ENCODE data around the gene CREB3L1. TPM values are rescaled to one million over a fixed set of nuclear protein-coding genes. Genes with fewer than 3 reads are reported as not detected.
A peak's percentile ranks its signal among the peaks of the same experiment; 100 is the strongest.

Gene CREB3L1
- total and polyA plus RNA-seq, 2 experiments from 2014 or later = 8.5 to 10.4 TPM

GRCh38 chr11:46321757-46322156 lies 44.3 kb downstream of the CREB3L1 start (continued):
- TF ChIP-seq EZH2phosphoT487 (IDR thresholded peaks at IDR 0.05; ENCODE audit: unreplicated experiment) (no peak), NANOG (IDR thresholded peaks at IDR 0.05; ENCODE audit: borderline replicate concordance) (no peak), CREB1 (CRISPR knock-in tag; IDR thresholded peaks at IDR 0.05; ENCODE audit: low read depth) (no peak)

GRCh38 chr11:46322759-46323158 lies 45.3 kb downstream of the CREB3L1 start:
- H3K4me3 ChIP-seq = no peak overlapping the region
- no peaks in the 10 kb centered on the region; the same call in 1 of the 2 replicates for H3F3A ChIP-seq (replicated peaks; ENCODE audit: low read depth)
- peaks cover 4% of the 10 kb centered on the region; the same call in 1 of the 2 replicates for H3K4me1 ChIP-seq (ENCODE audit: insufficient read depth)
- no peak overlapping the region for H2AFZ ChIP-seq
- H3K4me2 ChIP-seq = no peak overlapping the region
- H3K4me3 Mint-ChIP-seq = no peak overlapping the region
- no peaks in the 10 kb centered on the region for H3K27me3 ChIP-seq (ENCODE audit: insufficient read depth)
- no peaks in the 10 kb centered on the region for H3K9me3 Mint-ChIP-seq
- DNase-seq (ENCODE audit: low spot score) (peak; percentile 85), ATAC-seq (peak; percentile 63)
- TF ChIP-seq CTCF (conservative IDR thresholded peaks at IDR 0.05; ENCODE audit: low read depth in 2 of 2) (peak; percentile 72 to 88), STAT1 (IDR thresholded peaks at IDR 0.05; ENCODE audit: unreplicated experiment) (no peak), ZNF331 (CRISPR knock-in tag; IDR thresholded peaks at IDR 0.05; ENCODE audit: low read depth) (no peak)
- H3K27me3 Mint-ChIP-seq (ENCODE audit: insufficient read depth, low read depth, poor library complexity) = peaks cover 18% of the 10 kb centered on the region
- H3K79me2 ChIP-seq (replicated peaks; ENCODE audit: insufficient read depth) = no peaks in the 10 kb centered on the region
- H3K27ac ChIP-seq (ENCODE audit: low read depth) = no peak overlapping the region
- peaks cover 7% of the 10 kb centered on the region for H3K4me1 Mint-ChIP-seq
- no peaks in the 10 kb centered on the region for H3K36me3 ChIP-seq (ENCODE audit: insufficient read depth)
- no peaks in the 10 kb centered on the region for H3K9me2 ChIP-seq (ENCODE audit: insufficient read depth)
- H3K27ac Mint-ChIP-seq = no peak overlapping the region
- H4K20me1 ChIP-seq (replicated peaks; ENCODE audit: insufficient read depth) = no peaks in the 10 kb centered on the region
- H3K36me3 Mint-ChIP-seq (ENCODE audit: low read depth) = peaks cover 10% of the 10 kb centered on the region

GRCh38 chr11:46326813-46327416 lies 49.5 kb downstream of the CREB3L1 start:
- Histone ChIP-seq H3K4me1 (ENCODE audit: insufficient read depth) (peaks cover 17% of the 10 kb centered on the region), H4K20me1 (replicated peaks; ENCODE audit: insufficient read depth) (no peaks in the 10 kb centered on the region), H3F3A (replicated peaks; ENCODE audit: low read depth) (peaks cover 5% of the 10 kb centered on the region; the same call in 1 of the 2 replicates), H2AFZ (no peak overlapping the region), H3K79me2 (replicated peaks; ENCODE audit: insufficient read depth) (no peaks in the 10 kb centered on the region), H3K9me2 (ENCODE audit: insufficient read depth) (no peaks in the 10 kb centered on the region), H3K36me3 (ENCODE audit: insufficient read depth) (no peaks in the 10 kb centered on the region; the same call in 1 of the 2 replicates), H3K27me3 (ENCODE audit: insufficient read depth) (peaks cover 28% of the 10 kb centered on the region), H3K27ac (ENCODE audit: low read depth) (no peak overlapping the region), H3K4me3 (no peak overlapping the region), H3K4me2 (no peak overlapping the region)
- Mint-ChIP-seq H3K36me3 (ENCODE audit: low read depth) (peaks cover 6% of the 10 kb centered on the region), H3K27me3 (ENCODE audit: insufficient read depth, low read depth, poor library complexity) (peaks cover 34% of the 10 kb centered on the region), H3K4me3 (no peak overlapping the region), H3K4me1 (peaks cover 27% of the 10 kb centered on the region), H3K27ac (no peak overlapping the region), H3K9me3 (no peaks in the 10 kb centered on the region)
- DNase-seq (ENCODE audit: low spot score) = no peak
- no peak for ATAC-seq
- TF ChIP-seq STAT1 (IDR thresholded peaks at IDR 0.05; ENCODE audit: unreplicated experiment) (no peak), ETS1 (IDR thresholded peaks at IDR 0.05) (no peak), ZNF114 (CRISPR knock-in tag; IDR thresholded peaks at IDR 0.05) (no peak), CTCF (conservative IDR thresholded peaks at IDR 0.05; ENCODE audit: low read depth in 2 of 2) (no peak), ZNF331 (CRISPR knock-in tag; IDR thresholded peaks at IDR 0.05; ENCODE audit: low read depth) (no peak), EZH2 (IDR thresholded peaks at IDR 0.05; ENCODE audit: low read depth, unreplicated experiment) (no peak), POLR2AphosphoS5 (IDR thresholded peaks at IDR 0.05; ENCODE audit: low read depth) (no peak), CREB1 (CRISPR knock-in tag; IDR thresholded peaks at IDR 0.05; ENCODE audit: low read depth) (no peak)

Data from GM23338 (cell line).